MCF 10A (cell line): ENCODE data around the gene HOXB8. TPM values are rescaled to one million over a fixed set of nuclear protein-coding genes. Genes with fewer than 3 reads are reported as not detected.

ENCODE experiments used
- BruUV-seq: library from RNA; stranded (reverse); fragments of 400-500 nt; replicated peaks from 2 replicates; lab custom pipeline; 2021; lab: Mats Ljungman, UMichigan
- CTCF ChIA-PET: fragments of 300-600 bp; sonication (Branson Sonifier 250); formaldehyde crosslinking; extraction: SDS; loops from one replicate; lab custom pipeline; 2021; ENCODE audit warnings: antibody characterized with exemption, inconsistent platforms; lab: Yijun Ruan, JAX
- POLR2A ChIA-PET: fragments of 300-600, 350-650 bp; sonication (Branson Sonifier 250); formaldehyde crosslinking; extraction: SDS; loops from one replicate; lab custom pipeline; 2020; ENCODE audit warnings: antibody characterized with exemption, inconsistent platforms; lab: Yijun Ruan, JAX
- DNase-seq: peaks from one replicate; pipeline ENCODE4 v3.0.0-alpha.2; 2018; ENCODE audit not compliant: unreplicated experiment
- H3K27ac Mint-ChIP-seq: one replicate; pipeline ENCODE4 v1.8.0; 2022; ENCODE audit warnings: mild to moderate bottlenecking, low read depth, mixed read lengths; ENCODE audit not compliant: unreplicated experiment
- H3K27me3 Mint-ChIP-seq: one replicate; pipeline ENCODE4 v1.8.0; 2022; ENCODE audit warnings: mixed read lengths; ENCODE audit not compliant: insufficient read depth, unreplicated experiment
- H3K36me3 Mint-ChIP-seq: one replicate; pipeline ENCODE4 v1.8.0; 2022; ENCODE audit warnings: mild to moderate bottlenecking, moderate library complexity, mixed read lengths; ENCODE audit not compliant: insufficient read depth, unreplicated experiment
- H3K4me1 Mint-ChIP-seq: one replicate; pipeline ENCODE4 v1.8.0; 2022; ENCODE audit warnings: mixed read lengths; ENCODE audit not compliant: insufficient read depth, unreplicated experiment
- H3K4me3 Mint-ChIP-seq: one replicate; pipeline ENCODE4 v1.8.0; 2022; ENCODE audit warnings: mild to moderate bottlenecking, moderate library complexity, mixed read lengths; ENCODE audit not compliant: unreplicated experiment
- H3K9me3 Mint-ChIP-seq: one replicate; pipeline ENCODE4 v1.8.0; 2022; ENCODE audit warnings: mixed read lengths; ENCODE audit not compliant: unreplicated experiment
- intact Hi-C: fragments of 100-400 bp; cut with micrococcal nuclease; formaldehyde crosslinking; loops from 2 replicates; pipeline ENCODE4 v1.14.1; 2022
- total RNA-seq: library from RNA; stranded (reverse); gene quantifications from 2 replicates; pipeline ENCODE4 v1.2.3, GENCODE V29; 2022
- TF ChIP-seq, protein P1 (sequence below): fragments of 200-600 bp; IDR thresholded peaks from one replicate; pipeline ENCODE4 v1.8.0; 2022; ENCODE audit warnings: antibody characterized with exemption, mild to moderate bottlenecking; ENCODE audit not compliant: unreplicated experiment

The HOXB8 gene
- total RNA-seq, 1 experiment from 2014 or later: not detected

DNA sequence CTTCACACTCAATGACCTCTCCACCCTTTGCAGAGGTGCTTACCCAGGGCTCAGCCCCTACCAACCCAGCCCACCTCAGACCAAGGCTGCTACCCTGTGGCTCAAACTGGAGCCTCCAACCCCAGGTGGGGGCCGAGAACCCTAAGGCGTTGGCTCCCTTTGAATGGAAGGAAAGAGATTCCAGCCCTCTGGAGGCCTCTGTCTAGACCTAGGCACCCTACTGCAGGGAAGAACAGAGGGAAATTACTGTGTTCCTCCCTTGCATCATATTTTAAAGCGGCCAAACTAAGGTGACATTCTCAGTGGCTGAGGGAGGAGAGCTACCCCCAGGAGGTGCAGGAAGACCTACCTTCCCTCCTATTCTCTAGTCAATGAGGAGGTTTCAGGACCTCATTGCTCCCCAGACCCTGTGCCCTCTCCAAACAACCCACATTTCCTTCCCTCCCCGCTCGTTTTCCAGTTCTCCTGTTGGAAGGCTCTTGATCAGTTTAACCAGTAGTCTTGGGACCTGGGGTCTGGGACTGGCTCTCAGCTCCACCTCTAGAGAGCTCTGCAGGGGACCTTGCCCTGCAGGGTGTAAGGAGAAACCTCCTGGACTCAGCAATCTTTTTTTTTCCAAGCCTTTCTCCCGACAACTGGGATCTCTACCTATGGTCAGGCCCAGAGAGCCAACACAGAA, 5.5 kb upstream of the HOXB8 start:
- peaks cover 7% of the 10 kb centered on the region for H3K4me1 Mint-ChIP-seq

DNA sequence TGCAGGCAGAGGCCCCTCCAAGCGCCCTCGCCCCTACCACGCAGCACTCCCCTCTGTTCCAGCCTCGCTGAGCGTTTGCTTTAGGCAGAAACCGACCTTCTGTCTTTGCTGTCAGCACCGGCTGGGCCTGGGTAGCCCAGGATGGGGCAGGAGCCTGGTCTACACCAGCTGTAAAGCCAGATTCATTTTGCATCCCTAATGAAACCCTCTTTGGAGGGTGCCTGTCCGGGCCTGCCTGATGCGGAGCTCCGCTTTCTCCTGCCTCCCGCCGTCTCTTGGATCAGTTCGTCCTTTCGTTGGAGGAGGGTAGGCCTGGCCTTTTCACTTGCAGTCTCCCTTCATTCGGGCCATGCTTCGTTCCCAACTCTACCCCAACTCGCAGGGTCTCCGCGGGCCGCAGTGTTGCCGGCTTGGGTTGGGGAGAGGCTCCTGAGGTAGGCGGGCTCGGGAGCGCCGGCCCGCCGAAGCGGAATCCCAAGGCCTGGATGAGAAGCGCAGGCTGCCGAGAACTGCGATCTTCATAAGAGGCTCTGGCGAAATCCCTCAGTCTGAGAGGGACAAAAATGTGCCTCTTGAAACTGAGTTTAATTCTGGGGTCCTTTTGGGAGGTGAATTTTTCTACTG, 4.8 kb upstream of the HOXB8 start:
- ChIA-PET CTCF (interaction anchor here (0.7 to 2.7 kb wide), 7 partner anchors 32 to 453 kb away, joined by 3 to 10 read pairs (median 3); no protein-coding TSS in a partner anchor), POLR2A (no interaction called here)
- Mint-ChIP-seq H3K9me3 (no peaks in the 10 kb centered on the region), H3K4me1 (peaks cover 4% of the 10 kb centered on the region), H3K27ac (no peak overlapping the region), H3K4me3 (no peak overlapping the region), H3K36me3 (peaks cover 7% of the 10 kb centered on the region), H3K27me3 (peaks cover 100% of the 10 kb centered on the region)
- DNase-seq: no peak
- intact Hi-C loops: loop anchor here (2.0 kb wide), 1 partner anchor 467 kb away; no protein-coding TSS in a partner anchor
- no TSS peak for BruUV-seq
- TF ChIP-seq, protein P1, sequence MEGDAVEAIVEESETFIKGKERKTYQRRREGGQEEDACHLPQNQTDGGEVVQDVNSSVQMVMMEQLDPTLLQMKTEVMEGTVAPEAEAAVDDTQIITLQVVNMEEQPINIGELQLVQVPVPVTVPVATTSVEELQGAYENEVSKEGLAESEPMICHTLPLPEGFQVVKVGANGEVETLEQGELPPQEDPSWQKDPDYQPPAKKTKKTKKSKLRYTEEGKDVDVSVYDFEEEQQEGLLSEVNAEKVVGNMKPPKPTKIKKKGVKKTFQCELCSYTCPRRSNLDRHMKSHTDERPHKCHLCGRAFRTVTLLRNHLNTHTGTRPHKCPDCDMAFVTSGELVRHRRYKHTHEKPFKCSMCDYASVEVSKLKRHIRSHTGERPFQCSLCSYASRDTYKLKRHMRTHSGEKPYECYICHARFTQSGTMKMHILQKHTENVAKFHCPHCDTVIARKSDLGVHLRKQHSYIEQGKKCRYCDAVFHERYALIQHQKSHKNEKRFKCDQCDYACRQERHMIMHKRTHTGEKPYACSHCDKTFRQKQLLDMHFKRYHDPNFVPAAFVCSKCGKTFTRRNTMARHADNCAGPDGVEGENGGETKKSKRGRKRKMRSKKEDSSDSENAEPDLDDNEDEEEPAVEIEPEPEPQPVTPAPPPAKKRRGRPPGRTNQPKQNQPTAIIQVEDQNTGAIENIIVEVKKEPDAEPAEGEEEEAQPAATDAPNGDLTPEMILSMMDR: no peak

More for the DNA sequence above, 5.5 kb upstream of the HOXB8 start:
- Mint-ChIP-seq H3K27me3 (peaks cover 99% of the 10 kb centered on the region), H3K4me3 (no peak overlapping the region), H3K36me3 (peaks cover 7% of the 10 kb centered on the region), H3K9me3 (no peaks in the 10 kb centered on the region), H3K27ac (no peak overlapping the region)
- CTCF ChIA-PET: interaction anchor here (0.6 to 1.4 kb wide), 9 partner anchors 20 to 639 kb away, joined by 3 to 4 read pairs (median 3); no protein-coding TSS in a partner anchor
- no peak for DNase-seq
- POLR2A ChIA-PET: no interaction called here
- BruUV-seq: no TSS peak
- intact Hi-C loops: no loop called here
- TF ChIP-seq, protein P1: no peak

DNA sequence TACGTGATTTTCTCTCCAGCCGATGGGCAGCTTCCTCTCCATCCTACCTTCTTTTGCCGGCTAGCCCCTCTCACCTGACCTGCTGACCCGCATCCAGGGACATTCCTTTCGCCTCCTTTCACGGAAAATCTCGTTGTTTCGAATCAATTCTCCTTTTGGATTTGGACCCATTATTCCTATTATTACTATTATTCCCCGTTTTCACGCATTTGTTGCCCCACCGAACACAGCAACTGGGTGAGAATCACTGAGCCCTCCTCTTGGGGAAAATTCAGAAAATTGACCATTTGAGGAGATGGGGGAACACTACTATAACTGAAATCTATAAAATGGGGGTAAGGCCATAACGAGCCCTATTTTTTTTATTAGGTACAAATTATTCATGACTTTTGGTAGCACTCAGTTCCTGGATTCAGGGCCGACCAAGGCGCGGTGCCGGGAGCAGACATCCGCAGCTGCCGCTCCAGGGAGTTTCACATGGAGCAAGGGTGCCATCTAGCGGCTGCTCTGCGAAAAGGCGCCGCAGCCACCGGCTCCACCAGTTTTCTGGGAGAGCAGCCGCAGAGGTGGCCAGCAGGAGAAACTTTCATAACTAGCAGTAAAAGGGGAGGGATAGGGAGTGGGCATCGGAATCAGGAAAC, 3.3 kb upstream of the HOXB8 start:
- H3K9me3 Mint-ChIP-seq: no peaks in the 10 kb centered on the region
- ChIA-PET POLR2A (interaction anchor here (0.6 kb wide), 1 partner anchor 445 kb away, joined by 3 read pairs; no protein-coding TSS in a partner anchor), CTCF (interaction anchor here (0.5 to 2.7 kb wide), 27 partner anchors 9 to 884 kb away, joined by 3 to 10 read pairs (median 4); no protein-coding TSS in a partner anchor)
- TF ChIP-seq, protein P1: peak; percentile 89
- peaks cover 4% of the 10 kb centered on the region for H3K4me1 Mint-ChIP-seq
- H3K4me3 Mint-ChIP-seq: no peak overlapping the region
- H3K27me3 Mint-ChIP-seq: peaks cover 100% of the 10 kb centered on the region
- H3K36me3 Mint-ChIP-seq: peaks cover 7% of the 10 kb centered on the region
- no peak overlapping the region for H3K27ac Mint-ChIP-seq
- peak; percentile 77 for DNase-seq
- no TSS peak for BruUV-seq
- intact Hi-C loops: loop anchor here (1.0 to 2.0 kb wide), 5 partner anchors 310 to 593 kb away; no protein-coding TSS in a partner anchor
